Stimulated activated naive CD4-positive, alpha-beta T cell treated with Interleukin-2 at 50 U/mL for 16 hours (primary cell): Measurements from ENCODE around the gene ERAP2.

ENCODE experiments used
- DNase-seq: peaks from one replicate; lab custom pipeline; 2025; lab: John Stamatoyannopoulos, UW

The ERAP2 gene

DNA sequence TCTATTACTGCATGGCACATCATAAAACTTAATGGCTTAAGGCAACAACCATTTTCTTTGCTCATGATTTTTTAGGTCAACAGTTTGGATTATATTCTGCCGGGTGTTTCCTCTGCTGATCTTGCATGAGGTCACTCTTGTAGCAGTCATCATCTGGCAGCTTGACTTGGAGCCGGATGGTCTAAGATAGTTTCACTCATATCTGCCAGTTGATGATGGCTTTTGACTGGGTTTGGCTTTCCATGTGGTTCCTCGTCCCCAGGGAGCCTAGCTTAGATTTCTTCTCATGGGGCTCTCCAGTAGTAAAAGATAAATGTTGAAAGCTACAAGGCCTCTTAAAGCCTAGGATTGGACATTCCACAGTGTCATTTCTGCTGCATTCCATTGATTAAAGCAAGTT is 87.0 kb downstream of the ERAP2 start:
- no peak for DNase-seq

DNA sequence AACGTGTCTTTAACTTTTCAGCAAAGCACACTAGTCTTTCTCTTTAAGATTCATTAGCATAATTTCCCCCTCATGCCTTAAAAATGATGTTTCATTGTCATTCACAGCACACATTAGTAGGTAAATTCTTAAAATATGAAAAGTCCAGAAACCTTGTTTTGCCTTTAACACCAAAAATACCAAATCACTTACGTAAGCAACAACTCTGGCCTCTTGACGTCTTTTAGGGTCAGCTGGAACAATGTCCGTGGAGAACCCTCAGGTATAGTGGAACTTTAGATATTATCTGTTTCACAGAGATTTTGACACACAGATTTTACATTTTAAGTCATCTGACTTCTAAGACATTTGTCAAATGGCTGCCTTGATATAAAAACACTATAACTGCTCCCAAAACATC is 90.5 kb downstream of the ERAP2 start:
- DNase-seq = no peak

GRCh38 chr5:96967400-96967799 is 91.1 kb downstream of the ERAP2 start:
- DNase-seq = no peak

GRCh38 chr5:96968074-96968473 is 91.8 kb downstream of the ERAP2 start:
- DNase-seq = no peak

GRCh38 chr5:96968614-96969013 is 92.3 kb downstream of the ERAP2 start:
- no peak for DNase-seq
